ENCODE measurements around the gene RBM33.

DNA sequence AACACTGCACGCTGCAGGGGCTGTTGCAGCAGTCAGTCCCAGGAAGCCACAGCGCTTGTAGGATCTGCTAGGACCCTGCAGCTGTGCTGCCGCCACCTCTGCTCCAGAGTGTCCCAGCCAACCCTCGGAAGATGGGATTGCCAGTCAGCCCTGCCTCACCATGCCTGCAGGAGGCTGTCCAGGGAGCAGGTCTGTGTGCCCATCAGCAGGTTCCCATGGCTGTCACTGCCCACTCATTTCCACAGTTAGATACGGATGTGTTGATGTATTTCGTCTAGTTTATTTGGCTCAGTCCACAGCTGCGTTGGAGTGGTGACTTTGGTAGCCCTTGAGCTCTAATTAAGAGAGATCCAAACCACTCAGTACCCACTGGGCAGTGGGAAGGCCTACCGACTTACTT lies 132.1 kb downstream of the RBM33 start:
- TF ChIP-seq, protein P1, sequence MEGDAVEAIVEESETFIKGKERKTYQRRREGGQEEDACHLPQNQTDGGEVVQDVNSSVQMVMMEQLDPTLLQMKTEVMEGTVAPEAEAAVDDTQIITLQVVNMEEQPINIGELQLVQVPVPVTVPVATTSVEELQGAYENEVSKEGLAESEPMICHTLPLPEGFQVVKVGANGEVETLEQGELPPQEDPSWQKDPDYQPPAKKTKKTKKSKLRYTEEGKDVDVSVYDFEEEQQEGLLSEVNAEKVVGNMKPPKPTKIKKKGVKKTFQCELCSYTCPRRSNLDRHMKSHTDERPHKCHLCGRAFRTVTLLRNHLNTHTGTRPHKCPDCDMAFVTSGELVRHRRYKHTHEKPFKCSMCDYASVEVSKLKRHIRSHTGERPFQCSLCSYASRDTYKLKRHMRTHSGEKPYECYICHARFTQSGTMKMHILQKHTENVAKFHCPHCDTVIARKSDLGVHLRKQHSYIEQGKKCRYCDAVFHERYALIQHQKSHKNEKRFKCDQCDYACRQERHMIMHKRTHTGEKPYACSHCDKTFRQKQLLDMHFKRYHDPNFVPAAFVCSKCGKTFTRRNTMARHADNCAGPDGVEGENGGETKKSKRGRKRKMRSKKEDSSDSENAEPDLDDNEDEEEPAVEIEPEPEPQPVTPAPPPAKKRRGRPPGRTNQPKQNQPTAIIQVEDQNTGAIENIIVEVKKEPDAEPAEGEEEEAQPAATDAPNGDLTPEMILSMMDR (IDR thresholded peaks at IDR 0.05; ENCODE audit: insufficient read depth, low read depth, low read length) = no peak
- TF ChIP-seq EZH2 (IDR thresholded peaks at IDR 0.05; ENCODE audit: insufficient read depth, low read length) = no peak
